GM23338 (cell line): ENCODE data around the gene SPTB. TPM values are rescaled to one million over a fixed set of nuclear protein-coding genes. Genes with fewer than 3 reads are reported as not detected.

Source experiments
- ATAC-seq: fragments of 200-7000 bp; cut with Tn5 transposase; 3 replicates; pipeline ENCODE4 v1.9.1; 2020
- DNase-seq: peaks from one replicate; pipeline ENCODE4 v3.0.0-alpha.2; 2015; ENCODE audit warnings: low spot score
- H2AFZ ChIP-seq: fragments of 200-600 bp; sonication (generic); 2 replicates; pipeline ENCODE4 v1.8.0; 2016; ENCODE audit warnings: antibody characterized with exemption, mild to moderate bottlenecking, moderate library complexity
- H3F3A ChIP-seq: fragments of 200-600 bp; sonication (generic); replicated peaks from 2 replicates; pipeline ENCODE4 v1.8.0; 2017; ENCODE audit warnings: antibody characterized with exemption, mixed run types, low read depth
- H3K27ac ChIP-seq: fragments of 200-600 bp; sonication (generic); 2 replicates; pipeline ENCODE4 v1.6.1; 2016; ENCODE audit warnings: low read depth
- H3K27me3 ChIP-seq: fragments of 200-600 bp; sonication (generic); 2 replicates; pipeline ENCODE4 v1.8.0; 2016; ENCODE audit warnings: mild to moderate bottlenecking, mixed run types, moderate library complexity; ENCODE audit not compliant: insufficient read depth
- H3K36me3 ChIP-seq: fragments of 200-600 bp; sonication (generic); 2 replicates; pipeline ENCODE4 v1.8.0; 2016; ENCODE audit warnings: mild to moderate bottlenecking; ENCODE audit not compliant: insufficient read depth
- H3K4me1 ChIP-seq: fragments of 200-600 bp; sonication (generic); 2 replicates; pipeline ENCODE4 v1.8.0; 2016; ENCODE audit warnings: mild to moderate bottlenecking, moderate library complexity; ENCODE audit not compliant: insufficient read depth
- H3K4me2 ChIP-seq: fragments of 200-600 bp; sonication (generic); 2 replicates; pipeline ENCODE4 v1.7.1; 2017; ENCODE audit warnings: mixed run types
- H3K4me3 ChIP-seq: fragments of 200-600 bp; sonication (generic); 2 replicates; pipeline ENCODE4 v1.6.1; 2016; ENCODE audit warnings: mixed run types
- H3K79me2 ChIP-seq: fragments of 200-600 bp; sonication (generic); replicated peaks from 2 replicates; pipeline ENCODE4 v1.8.0; 2017; ENCODE audit warnings: mild to moderate bottlenecking; ENCODE audit not compliant: insufficient read depth
- H3K9me2 ChIP-seq: fragments of 200-600 bp; sonication (generic); 2 replicates; pipeline ENCODE4 v1.8.0; 2017; ENCODE audit not compliant: insufficient read depth
- H4K20me1 ChIP-seq: fragments of 200-600 bp; sonication (generic); replicated peaks from 2 replicates; pipeline ENCODE4 v1.8.0; 2017; ENCODE audit warnings: mild to moderate bottlenecking; ENCODE audit not compliant: insufficient read depth
- H3K27ac Mint-ChIP-seq: 2 replicates; pipeline ENCODE4 v1.8.0; 2020; ENCODE audit warnings: inconsistent platforms, mild to moderate bottlenecking, moderate library complexity, mixed read lengths
- H3K27me3 Mint-ChIP-seq: 3 replicates; pipeline ENCODE4 v1.8.0; 2022; ENCODE audit warnings: low read depth, mild to moderate bottlenecking, moderate library complexity, mixed read lengths, inconsistent platforms; ENCODE audit not compliant: insufficient read depth, poor library complexity
- H3K36me3 Mint-ChIP-seq: 3 replicates; pipeline ENCODE4 v1.8.0; 2021; ENCODE audit warnings: low read depth, mild to moderate bottlenecking, inconsistent platforms, moderate library complexity, mixed read lengths
- H3K4me1 Mint-ChIP-seq: 3 replicates; pipeline ENCODE4 v1.8.0; 2020; ENCODE audit warnings: mild to moderate bottlenecking, inconsistent platforms, mixed read lengths
- H3K4me3 Mint-ChIP-seq: 3 replicates; pipeline ENCODE4 v1.8.0; 2021; ENCODE audit warnings: moderate library complexity, mild to moderate bottlenecking, inconsistent platforms, mixed read lengths
- H3K9me3 Mint-ChIP-seq: 3 replicates; pipeline ENCODE4 v1.8.0; 2020; ENCODE audit warnings: moderate library complexity, mild to moderate bottlenecking, inconsistent platforms, mixed read lengths
- CREB1 ChIP-seq: fragments of 250-450 bp; sonication (Bioruptor Pico); IDR thresholded peaks from 2 replicates; pipeline ENCODE4 v1.5.0; 2020; ENCODE audit warnings: low read depth, mild to moderate bottlenecking, moderate library complexity
- ETS1 ChIP-seq: IDR thresholded peaks from 2 replicates; pipeline ENCODE4 v1.6.1; 2016; ENCODE audit warnings: antibody characterized with exemption
- EZH2phosphoT487 ChIP-seq: fragments of 200-600 bp; sonication (generic); IDR thresholded peaks from one replicate; pipeline ENCODE4 v1.8.1; 2018; ENCODE audit warnings: antibody characterized with exemption; ENCODE audit not compliant: unreplicated experiment
- JUNB ChIP-seq: IDR thresholded peaks from one replicate; pipeline ENCODE4 v1.6.1; 2016; ENCODE audit warnings: antibody characterized with exemption; ENCODE audit not compliant: unreplicated experiment
- NANOG ChIP-seq: IDR thresholded peaks from 2 replicates; pipeline ENCODE4 v1.6.1; 2016; ENCODE audit warnings: antibody characterized with exemption, borderline replicate concordance
- POLR2AphosphoS5 ChIP-seq: IDR thresholded peaks from 2 replicates; pipeline ENCODE4 v1.6.1; 2016; ENCODE audit warnings: antibody characterized with exemption, low read depth
- REST ChIP-seq: IDR thresholded peaks from one replicate; pipeline ENCODE4 v1.6.1; 2018; ENCODE audit warnings: antibody characterized with exemption; ENCODE audit not compliant: unreplicated experiment
- STAT1 ChIP-seq: IDR thresholded peaks from one replicate; pipeline ENCODE4 v1.6.1; 2016; ENCODE audit warnings: antibody characterized with exemption; ENCODE audit not compliant: unreplicated experiment
- ZNF114 ChIP-seq: fragments of 250-450 bp; sonication (Bioruptor Pico); IDR thresholded peaks from 2 replicates; pipeline ENCODE4 v1.5.0; 2020; ENCODE audit warnings: mild to moderate bottlenecking, moderate library complexity
- ZNF331 ChIP-seq: fragments of 250-450 bp; sonication (Bioruptor Pico); IDR thresholded peaks from 2 replicates; pipeline ENCODE4 v1.5.0; 2020; ENCODE audit warnings: low read depth, mild to moderate bottlenecking, moderate library complexity
- polyA plus RNA-seq: library from polyadenylated mRNA; unstranded; fragments of >200 nt; fragmentation: Nextera tagmentation; extraction: Ambion mirVana; gene quantifications from 2 replicates; pipeline ENCODE4 v1.2.1, GENCODE V29; 2016
- total RNA-seq: library from RNA; depleted of rRNA; stranded (reverse); fragments of >200 nt; shearing (Covaris generic); gene quantifications from 2 replicates; pipeline ENCODE4 v1.2.3, GENCODE V29; 2014
- TF ChIP-seq, protein P1 (sequence below): fragments of 250-450 bp; sonication (Bioruptor Pico); IDR thresholded peaks from 2 replicates; pipeline ENCODE4 v1.5.0; 2020; ENCODE audit warnings: mild to moderate bottlenecking, moderate library complexity

The SPTB gene
- total and polyA plus RNA-seq, 2 experiments from 2014 or later: 1.1 to 1.9 TPM

DNA sequence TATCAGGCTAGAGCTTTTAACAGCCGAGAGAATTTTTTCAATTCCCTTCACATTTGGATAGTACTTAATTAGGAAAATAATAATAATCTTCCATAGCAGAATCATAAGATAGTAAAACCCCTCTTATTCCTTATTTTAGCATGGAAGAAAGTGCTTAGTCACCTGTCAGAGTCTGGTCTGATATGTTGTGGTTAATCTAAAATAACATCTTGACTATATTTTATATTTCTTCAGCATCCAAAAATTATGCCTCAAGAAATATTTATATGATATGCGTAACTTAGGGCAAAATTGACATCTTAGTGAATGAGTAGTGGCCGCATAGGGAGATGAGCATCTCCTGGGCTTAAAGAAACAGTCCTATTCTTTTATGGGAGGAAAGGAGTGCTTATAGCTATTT, 47.3 kb upstream of the SPTB start (continued):
- TF ChIP-seq ZNF114 (CRISPR knock-in tag) (no peak), POLR2AphosphoS5 (no peak)

- Mint-ChIP-seq H3K9me3 (no peaks in the 10 kb centered on the region), H3K27ac (no peak overlapping the region), H3K36me3 (peaks cover 22% of the 10 kb centered on the region), H3K4me1 (no peaks in the 10 kb centered on the region), H3K27me3 (no peaks in the 10 kb centered on the region), H3K4me3 (no peak overlapping the region)
- Histone ChIP-seq H3K4me3 (no peak overlapping the region), H4K20me1 (0 out of 2 replicates have a peak, but pooled peaks cover 3% of the 10 kb centered on the region), H3K9me2 (no peaks in the 10 kb centered on the region), H3K27me3 (no peaks in the 10 kb centered on the region), H3K4me2 (no peak overlapping the region), H3K36me3 (peaks cover 27% of the 10 kb centered on the region), H3K4me1 (no peaks in the 10 kb centered on the region), H2AFZ (no peak overlapping the region), H3F3A (peaks cover 3% of the 10 kb centered on the region; the same call in 1 of the 2 replicates), H3K79me2 (no peaks in the 10 kb centered on the region), H3K27ac (no peak overlapping the region)
- TF ChIP-seq POLR2AphosphoS5 (no peak), REST (no peak), NANOG (no peak), CREB1 (CRISPR knock-in tag) (no peak), ETS1 (no peak), EZH2phosphoT487 (no peak), ZNF114 (CRISPR knock-in tag) (no peak), JUNB (no peak), STAT1 (no peak), ZNF331 (CRISPR knock-in tag) (no peak)
- TF ChIP-seq, protein P1, sequence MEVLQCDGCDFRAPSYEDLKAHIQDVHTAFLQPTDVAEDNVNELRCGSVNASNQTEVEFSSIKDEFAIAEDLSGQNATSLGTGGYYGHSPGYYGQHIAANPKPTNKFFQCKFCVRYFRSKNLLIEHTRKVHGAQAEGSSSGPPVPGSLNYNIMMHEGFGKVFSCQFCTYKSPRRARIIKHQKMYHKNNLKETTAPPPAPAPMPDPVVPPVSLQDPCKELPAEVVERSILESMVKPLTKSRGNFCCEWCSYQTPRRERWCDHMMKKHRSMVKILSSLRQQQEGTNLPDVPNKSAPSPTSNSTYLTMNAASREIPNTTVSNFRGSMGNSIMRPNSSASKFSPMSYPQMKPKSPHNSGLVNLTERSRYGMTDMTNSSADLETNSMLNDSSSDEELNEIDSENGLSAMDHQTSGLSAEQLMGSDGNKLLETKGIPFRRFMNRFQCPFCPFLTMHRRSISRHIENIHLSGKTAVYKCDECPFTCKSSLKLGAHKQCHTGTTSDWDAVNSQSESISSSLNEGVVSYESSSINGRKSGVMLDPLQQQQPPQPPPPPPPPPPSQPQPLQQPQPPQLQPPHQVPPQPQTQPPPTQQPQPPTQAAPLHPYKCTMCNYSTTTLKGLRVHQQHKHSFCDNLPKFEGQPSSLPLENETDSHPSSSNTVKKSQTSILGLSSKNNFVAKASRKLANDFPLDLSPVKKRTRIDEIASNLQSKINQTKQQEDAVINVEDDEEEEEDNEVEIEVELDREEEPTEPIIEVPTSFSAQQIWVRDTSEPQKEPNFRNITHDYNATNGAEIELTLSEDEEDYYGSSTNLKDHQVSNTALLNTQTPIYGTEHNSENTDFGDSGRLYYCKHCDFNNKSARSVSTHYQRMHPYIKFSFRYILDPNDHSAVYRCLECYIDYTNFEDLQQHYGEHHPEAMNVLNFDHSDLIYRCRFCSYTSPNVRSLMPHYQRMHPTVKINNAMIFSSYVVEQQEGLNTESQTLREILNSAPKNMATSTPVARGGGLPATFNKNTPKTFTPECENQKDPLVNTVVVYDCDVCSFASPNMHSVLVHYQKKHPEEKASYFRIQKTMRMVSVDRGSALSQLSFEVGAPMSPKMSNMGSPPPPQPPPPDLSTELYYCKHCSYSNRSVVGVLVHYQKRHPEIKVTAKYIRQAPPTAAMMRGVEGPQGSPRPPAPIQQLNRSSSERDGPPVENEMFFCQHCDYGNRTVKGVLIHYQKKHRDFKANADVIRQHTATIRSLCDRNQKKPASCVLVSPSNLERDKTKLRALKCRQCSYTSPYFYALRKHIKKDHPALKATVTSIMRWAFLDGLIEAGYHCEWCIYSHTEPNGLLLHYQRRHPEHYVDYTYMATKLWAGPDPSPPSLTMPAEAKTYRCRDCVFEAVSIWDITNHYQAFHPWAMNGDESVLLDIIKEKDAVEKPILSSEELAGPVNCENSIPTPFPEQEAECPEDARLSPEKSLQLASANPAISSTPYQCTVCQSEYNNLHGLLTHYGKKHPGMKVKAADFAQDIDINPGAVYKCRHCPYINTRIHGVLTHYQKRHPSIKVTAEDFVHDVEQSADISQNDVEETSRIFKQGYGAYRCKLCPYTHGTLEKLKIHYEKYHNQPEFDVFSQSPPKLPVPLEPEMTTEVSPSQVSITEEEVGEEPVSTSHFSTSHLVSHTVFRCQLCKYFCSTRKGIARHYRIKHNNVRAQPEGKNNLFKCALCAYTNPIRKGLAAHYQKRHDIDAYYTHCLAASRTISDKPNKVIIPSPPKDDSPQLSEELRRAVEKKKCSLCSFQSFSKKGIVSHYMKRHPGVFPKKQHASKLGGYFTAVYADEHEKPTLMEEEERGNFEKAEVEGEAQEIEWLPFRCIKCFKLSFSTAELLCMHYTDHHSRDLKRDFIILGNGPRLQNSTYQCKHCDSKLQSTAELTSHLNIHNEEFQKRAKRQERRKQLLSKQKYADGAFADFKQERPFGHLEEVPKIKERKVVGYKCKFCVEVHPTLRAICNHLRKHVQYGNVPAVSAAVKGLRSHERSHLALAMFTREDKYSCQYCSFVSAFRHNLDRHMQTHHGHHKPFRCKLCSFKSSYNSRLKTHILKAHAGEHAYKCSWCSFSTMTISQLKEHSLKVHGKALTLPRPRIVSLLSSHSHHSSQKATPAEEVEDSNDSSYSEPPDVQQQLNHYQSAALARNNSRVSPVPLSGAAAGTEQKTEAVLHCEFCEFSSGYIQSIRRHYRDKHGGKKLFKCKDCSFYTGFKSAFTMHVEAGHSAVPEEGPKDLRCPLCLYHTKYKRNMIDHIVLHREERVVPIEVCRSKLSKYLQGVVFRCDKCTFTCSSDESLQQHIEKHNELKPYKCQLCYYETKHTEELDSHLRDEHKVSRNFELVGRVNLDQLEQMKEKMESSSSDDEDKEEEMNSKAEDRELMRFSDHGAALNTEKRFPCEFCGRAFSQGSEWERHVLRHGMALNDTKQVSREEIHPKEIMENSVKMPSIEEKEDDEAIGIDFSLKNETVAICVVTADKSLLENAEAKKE (CRISPR knock-in tag): no peak
- DNase-seq (no peak), ATAC-seq (no peak)
Observed at GRCh38 chr14:64926398-64926995, 46.8 kb upstream of the SPTB start.
